Pancreas (tissue), 10 donors: Measurements from ENCODE around the gene SCRN1. TPM values are rescaled to one million over a fixed set of nuclear protein-coding genes. Genes with fewer than 3 reads are reported as not detected.
"Not testable (repeated sequence)": the region's sequence is repeated elsewhere in the genome, so short reads cannot be mapped to it uniquely, and the experiment has no call there.

Source experiments
- ATAC-seq, 4 donors: fragments of 200-7000 bp; cut with Tn5 transposase; one replicate each; pipeline versions ENCODE4 v1.8.0 to v1.9.1; 2020; ENCODE audit warnings: mild to moderate bottlenecking in 4 of 4, moderate library complexity in 4 of 4
- DNase-seq, 6 donors: peaks; one replicate each; pipeline ENCODE4 v3.0.0-alpha.2; 2020
- FAIRE-seq: peaks from 2 replicates; lab custom pipeline; 2012; peaks lifted over from hg19 to GRCh38; lab: Jason Lieb, UNC
- H3K27ac ChIP-seq, 4 donors: fragments of 200-600 bp; sonication (generic); 1 replicate in 3 of 4; 2 replicates in 1 of 4; pipeline versions ENCODE4 v1.5.0 to v1.8.0; 2020
- H3K27me3 ChIP-seq, 4 donors: fragments of 200-600 bp; one replicate each; pipeline ENCODE4 v1.8.0; 2021
- H3K36me3 ChIP-seq, 3 donors: fragments of 200-600 bp; sonication (generic) in 1 of 3; one replicate each; pipeline versions ENCODE4 v1.5.0 to v1.8.0; 2020 to 2021
- H3K4me1 ChIP-seq, 3 donors: fragments of 200-600 bp; one replicate each; pipeline ENCODE4 v1.8.0; 2021
- H3K4me3 ChIP-seq, 4 donors: fragments of 200-600 bp; sonication (generic) in 2 of 4; one replicate each; pipeline versions ENCODE4 v1.5.0 to v1.8.0; 2020 to 2021
- H3K9me3 ChIP-seq, 4 donors: fragments of 200-600 bp; one replicate each; pipeline ENCODE4 v1.8.0; 2021
- CTCF ChIP-seq, 4 donors: fragments of 200-600 bp; sonication (generic) in 3 of 4; IDR thresholded peaks; one replicate each; pipeline versions ENCODE4 v1.5.0 to v1.8.0; 2021; ENCODE audit warnings: antibody characterized with exemption in 4 of 4
- WGBS, 2 donors: extraction: QIAGEN DNeasy Blood & Tissue Kit; methylation state at CpG; one replicate each; pipeline ENCODE4 v1.1.7; 2013; 5-methylcytosine and 5-hydroxymethylcytosine counted together
- intact Hi-C, 3 donors: fragments of 100-400 bp; cut with DNase I; formaldehyde crosslinking; loops; one replicate each; pipeline versions ENCODE4 v1.11.1 to v1.14.2; 2022
- polyA plus RNA-seq, 2 donors: library from polyadenylated mRNA; stranded (reverse); fragments of 200-250 nt; gene quantifications; one replicate each; pipeline ENCODE4 v1.2.3, GENCODE V29; 2013
- total RNA-seq, 6 donors: library from RNA; stranded (reverse); fragmentation: NEBNext Ultra II Directional in 4 of 6; extraction: Animal tissue kit (Norgen Biotek cat#: 25700) in 4 of 6; gene quantifications; one replicate each; pipeline versions ENCODE4 v1.2.1 to v1.2.4, GENCODE V29; 2021 to 2023
- donor health status: healthy with polysubstance abuse.
- donor health status: DM: no; HTN: no; CAD: no; lungs with moderate emphysema.
- donor health status: DM: no; HTN: no; CAD: no.
- donor health status: control.
- donor health status: control.
- donor health status: Bipolar disorder and iron deficiency.
- donor health status: DM: yes; HTN: yes; CAD: no.
- donor health status: DM: no; HTN: no; CAD: no.
- donor health status: DM: no; HTN: no; CAD: no.
- donor health status: DM: yes; HTN: yes; CAD: no.

Gene SCRN1
- total and polyA plus RNA-seq, 8 donors: 7.7 to 48.0 (median 32.3) TPM

- no peaks in the 10 kb centered on the region for H3K27me3 ChIP-seq
- WGBS, 2 donors: 80 to 82% methylated on average over 6 of the region's 6 CpGs
- no peak for ATAC-seq
- no peak for DNase-seq
- no peaks in the 10 kb centered on the region for H3K36me3 ChIP-seq
- no peak for FAIRE-seq
- no peak overlapping the region for H3K27ac ChIP-seq
- no peak overlapping the region for H3K4me3 ChIP-seq
- intact Hi-C loops: no loop called here
- H3K9me3 ChIP-seq: no peaks in the 10 kb centered on the region
- no peak for TF ChIP-seq CTCF (IDR thresholded peaks at IDR 0.05)
- H3K4me1 ChIP-seq: no peaks in the 10 kb centered on the region
Observed at GRCh38 chr7:29895559-29895958, 94.0 kb downstream of the SCRN1 start.

GRCh38 chr7:29894256-29894655, 95.3 kb downstream of the SCRN1 start:
- Histone ChIP-seq H3K27me3 (no peaks in the 10 kb centered on the region), H3K27ac (no peak overlapping the region), H3K4me3 (no peak overlapping the region), H3K9me3 (no peaks in the 10 kb centered on the region), H3K36me3 (no peaks in the 10 kb centered on the region), H3K4me1 (no peaks in the 10 kb centered on the region)
- TF ChIP-seq CTCF (IDR thresholded peaks at IDR 0.05): no peak
- no peak for ATAC-seq
- WGBS, 2 donors: 80 to 81% methylated on average over 2 of the region's 2 CpGs
- DNase-seq: no peak
- FAIRE-seq: no peak
- intact Hi-C loops: no loop called here

GRCh38 chr7:29893351-29893965, 96.1 kb downstream of the SCRN1 start:
- Histone ChIP-seq H3K27me3 (no peaks in the 10 kb centered on the region), H3K4me3 (no peak overlapping the region), H3K9me3 (no peaks in the 10 kb centered on the region), H3K36me3 (no peaks in the 10 kb centered on the region), H3K27ac (no peak overlapping the region), H3K4me1 (no peaks in the 10 kb centered on the region)
- DNase-seq (no peak), ATAC-seq (no peak), FAIRE-seq (no peak)
- intact Hi-C loops: no loop called here
- 79 to 83% methylated on average over 6 of the region's 6 CpGs for WGBS, 2 donors
- no peak for TF ChIP-seq CTCF (IDR thresholded peaks at IDR 0.05)

- H3K4me3 ChIP-seq: no peak overlapping the region
- TF ChIP-seq CTCF (IDR thresholded peaks at IDR 0.05): no peak
- no peak overlapping the region for H3K27ac ChIP-seq
- H3K36me3 ChIP-seq: no peaks in the 10 kb centered on the region
- no peaks in the 10 kb centered on the region for H3K9me3 ChIP-seq
- intact Hi-C loops: no loop called here
- DNase-seq (no peak), ATAC-seq (no peak), FAIRE-seq (no peak)
- WGBS, 2 donors: 91 to 98% methylated on average over 5 of the region's 5 CpGs
- no peaks in the 10 kb centered on the region for H3K4me1 ChIP-seq
- no peaks in the 10 kb centered on the region for H3K27me3 ChIP-seq
Observed at GRCh38 chr7:29892231-29892630, 97.4 kb downstream of the SCRN1 start.

- DNase-seq: no peak
- no peak overlapping the region for H3K4me3 ChIP-seq
- H3K9me3 ChIP-seq: no peaks in the 10 kb centered on the region
- no peaks in the 10 kb centered on the region for H3K4me1 ChIP-seq
- FAIRE-seq: no peak
- no peaks in the 10 kb centered on the region for H3K27me3 ChIP-seq
- WGBS, 2 donors: 73% methylated on average over 4 of the region's 4 CpGs
- H3K36me3 ChIP-seq: no peaks in the 10 kb centered on the region
- H3K27ac ChIP-seq: no peak overlapping the region
- no peak for TF ChIP-seq CTCF (IDR thresholded peaks at IDR 0.05)
- intact Hi-C loops: no loop called here
- no peak for ATAC-seq
Observed at GRCh38 chr7:29891766-29892165, 97.8 kb downstream of the SCRN1 start.

- DNase-seq, H3K4me3 ChIP-seq, H3K9me3 ChIP-seq, ATAC-seq, FAIRE-seq, intact Hi-C loops, H3K27ac ChIP-seq, H3K4me1 ChIP-seq, H3K36me3 ChIP-seq, H3K27me3 ChIP-seq: not testable (repeated sequence)
- WGBS, 2 donors: 73 to 99% methylated on average over 8 to 13 of the region's 14 CpGs
Observed at GRCh38 chr7:29890786-29891185, 98.8 kb downstream of the SCRN1 start.
